ENCODE results near the gene HACL1. TPM values are rescaled to one million over a fixed set of nuclear protein-coding genes. Genes with fewer than 3 reads are reported as not detected.

HACL1 gene
- total RNA-seq, 1 experiment from 2014 or later: 19.6 TPM

DNA sequence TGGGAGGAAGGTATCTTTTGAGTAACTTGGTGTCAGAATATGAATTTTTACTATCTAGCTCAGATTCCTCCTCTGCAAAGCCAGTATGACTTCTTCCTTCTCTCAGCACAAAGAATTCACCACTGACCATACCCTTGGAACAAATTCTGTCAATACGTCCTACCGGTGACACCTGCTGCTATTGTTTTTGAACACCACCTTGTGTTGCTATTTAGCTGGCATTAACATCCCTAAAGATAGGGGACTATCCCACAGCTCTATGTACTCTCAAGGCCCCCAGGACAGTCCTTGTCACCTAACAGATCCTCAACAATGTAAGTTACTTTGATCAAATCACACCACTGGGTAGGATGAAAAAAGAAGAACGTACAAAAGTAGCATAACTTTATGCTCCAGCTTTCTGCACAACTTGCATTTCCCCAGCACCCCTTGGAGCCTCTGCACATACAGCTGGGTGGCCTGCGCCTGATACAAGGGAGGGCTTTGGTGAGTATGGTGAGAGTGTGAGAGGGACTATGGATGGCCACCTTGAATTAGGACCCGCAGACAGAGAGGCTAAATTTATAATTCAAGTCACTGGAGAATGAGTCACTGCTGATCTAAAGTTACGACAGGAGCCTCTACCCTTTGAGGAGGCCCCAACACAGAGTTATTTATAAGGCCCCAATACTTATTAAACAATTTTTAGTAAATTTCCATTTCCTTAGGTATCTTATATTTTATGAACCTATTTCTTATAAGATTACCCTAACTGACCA lies 77.5 kb downstream of the HACL1 start:
- CTCF ChIA-PET: interaction anchor here (0.6 kb wide), 1 partner anchor 20 kb away, joined by 3 read pairs; no protein-coding TSS in a partner anchor
- Mint-ChIP-seq H3K27me3 (ENCODE audit: unreplicated experiment) (peaks cover 24% of the 10 kb centered on the region), H3K4me3 (ENCODE audit: low read depth, unreplicated experiment) (no peak overlapping the region), H3K36me3 (ENCODE audit: insufficient read depth, unreplicated experiment) (peaks cover 4% of the 10 kb centered on the region), H3K4me1 (ENCODE audit: low read depth, unreplicated experiment) (no peaks in the 10 kb centered on the region), H3K27ac (ENCODE audit: unreplicated experiment) (no peak overlapping the region), H3K9me3 (ENCODE audit: low read depth, unreplicated experiment) (no peaks in the 10 kb centered on the region)
- intact Hi-C loops (cut with micrococcal nuclease; ENCODE audit: unreplicated experiment): no loop called here
- DNase-seq: no peak
- TF ChIP-seq CTCF (IDR thresholded peaks at IDR 0.05; ENCODE audit: unreplicated experiment): no peak
- BruUV-seq (replicated peaks): no TSS peak

DNA sequence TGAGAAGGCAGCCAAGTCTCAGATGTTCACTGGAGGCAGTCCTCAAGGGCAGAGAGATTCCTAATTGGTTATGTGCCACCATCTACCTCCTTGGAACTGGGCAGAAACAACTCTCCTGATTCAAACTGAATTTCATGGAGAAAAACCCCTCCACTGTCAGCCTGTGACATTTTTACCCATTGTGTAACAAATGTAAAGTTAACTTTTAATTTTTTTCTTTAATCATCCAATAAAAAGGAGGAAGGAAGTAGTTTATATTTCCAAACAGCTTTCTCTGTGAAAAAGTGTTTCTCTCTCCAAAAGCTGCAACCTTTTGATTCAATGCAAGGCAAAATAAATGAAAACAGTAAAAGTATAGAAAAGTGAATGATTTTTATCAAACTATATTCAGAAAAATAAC lies 79.4 kb downstream of the HACL1 start:
- Mint-ChIP-seq H3K4me1 (ENCODE audit: low read depth, unreplicated experiment) (no peaks in the 10 kb centered on the region), H3K9me3 (ENCODE audit: low read depth, unreplicated experiment) (no peaks in the 10 kb centered on the region), H3K4me3 (ENCODE audit: low read depth, unreplicated experiment) (no peak overlapping the region), H3K36me3 (ENCODE audit: insufficient read depth, unreplicated experiment) (peaks cover 4% of the 10 kb centered on the region), H3K27me3 (ENCODE audit: unreplicated experiment) (peaks cover 24% of the 10 kb centered on the region), H3K27ac (ENCODE audit: unreplicated experiment) (no peak overlapping the region)
- no TSS peak for BruUV-seq (replicated peaks)
- CTCF ChIA-PET: no interaction called here
- no peak for TF ChIP-seq CTCF (IDR thresholded peaks at IDR 0.05; ENCODE audit: unreplicated experiment)
- intact Hi-C loops (cut with micrococcal nuclease; ENCODE audit: unreplicated experiment): no loop called here
- DNase-seq: no peak

GRCh38 chr3:15521573-15521965 lies 79.8 kb downstream of the HACL1 start, which contains the start of gene COLQ:
Gene COLQ (minus strand): TSS chr3:15521706. CDS start chr3:15521625, 81 bp downstream.
- DNase-seq: no peak
- Mint-ChIP-seq H3K27me3 (ENCODE audit: unreplicated experiment) (peaks cover 24% of the 10 kb centered on the region), H3K4me1 (ENCODE audit: low read depth, unreplicated experiment) (no peaks in the 10 kb centered on the region), H3K9me3 (ENCODE audit: low read depth, unreplicated experiment) (no peaks in the 10 kb centered on the region), H3K4me3 (ENCODE audit: low read depth, unreplicated experiment) (no peak within 1 kb of the TSS), H3K36me3 (ENCODE audit: insufficient read depth, unreplicated experiment) (peaks cover 4% of the 10 kb centered on the region), H3K27ac (ENCODE audit: unreplicated experiment) (no peak within 1 kb of the TSS)
- intact Hi-C loops (cut with micrococcal nuclease; ENCODE audit: unreplicated experiment): no loop called here
- no TSS peak for BruUV-seq (replicated peaks)
- no peak for TF ChIP-seq CTCF (IDR thresholded peaks at IDR 0.05; ENCODE audit: unreplicated experiment)
- CTCF ChIA-PET: no interaction called here

- H3K27me3 Mint-ChIP-seq (ENCODE audit: unreplicated experiment): peaks cover 24% of the 10 kb centered on the region
- no peaks in the 10 kb centered on the region for H3K4me1 Mint-ChIP-seq (ENCODE audit: low read depth, unreplicated experiment)
- H3K9me3 Mint-ChIP-seq (ENCODE audit: low read depth, unreplicated experiment): no peaks in the 10 kb centered on the region
- CTCF ChIA-PET: no interaction called here
- peaks cover 4% of the 10 kb centered on the region for H3K36me3 Mint-ChIP-seq (ENCODE audit: insufficient read depth, unreplicated experiment)
- TF ChIP-seq CTCF (IDR thresholded peaks at IDR 0.05; ENCODE audit: unreplicated experiment): no peak
- no TSS peak for BruUV-seq (replicated peaks)
- intact Hi-C loops (cut with micrococcal nuclease; ENCODE audit: unreplicated experiment): no loop called here
- H3K27ac Mint-ChIP-seq (ENCODE audit: unreplicated experiment): no peak overlapping the region
- no peak overlapping the region for H3K4me3 Mint-ChIP-seq (ENCODE audit: low read depth, unreplicated experiment)
- DNase-seq: no peak
These were observed 80.4 kb downstream of the HACL1 start for GRCh38 chr3:15520804-15521572.
